ENCODE results near the gene ETV6.
A peak's percentile ranks its signal among the peaks of the same experiment; 100 is the strongest.

ETV6 gene

DNA sequence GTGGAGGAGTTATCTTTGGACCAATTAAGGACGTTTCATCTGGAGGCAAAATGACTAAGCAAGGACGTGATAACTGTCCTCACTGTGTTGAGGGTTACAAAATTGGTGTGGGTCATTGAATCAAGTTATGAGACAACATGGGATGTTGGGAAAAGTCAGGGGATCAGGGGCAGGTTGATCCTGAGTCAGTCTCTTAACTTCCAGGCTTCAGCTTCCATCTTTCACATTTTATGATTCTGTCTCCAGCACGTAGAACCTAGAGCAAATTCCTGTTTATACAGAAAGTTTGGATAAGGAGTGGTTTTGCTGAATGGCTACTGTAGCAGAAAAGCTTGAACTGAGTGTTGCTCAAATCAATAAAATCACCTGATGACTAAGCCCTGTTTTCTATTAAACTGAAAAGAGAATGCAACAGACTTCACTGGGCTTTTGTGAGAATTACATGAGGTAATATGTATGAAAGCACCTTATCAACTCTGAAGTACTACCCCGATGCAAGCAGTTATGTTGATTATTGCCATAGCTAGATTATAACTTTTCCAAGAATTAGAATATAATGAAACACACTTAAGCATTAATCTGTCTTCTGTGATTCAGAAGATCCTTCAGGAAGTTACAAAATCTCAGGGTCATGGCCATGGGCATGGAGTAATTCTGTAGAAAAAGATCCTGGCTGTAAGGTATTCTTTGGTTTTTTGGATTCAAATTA lies 184.8 kb downstream of the ETV6 start:
- ATAC-seq = peak; percentile 17 to 24

DNA sequence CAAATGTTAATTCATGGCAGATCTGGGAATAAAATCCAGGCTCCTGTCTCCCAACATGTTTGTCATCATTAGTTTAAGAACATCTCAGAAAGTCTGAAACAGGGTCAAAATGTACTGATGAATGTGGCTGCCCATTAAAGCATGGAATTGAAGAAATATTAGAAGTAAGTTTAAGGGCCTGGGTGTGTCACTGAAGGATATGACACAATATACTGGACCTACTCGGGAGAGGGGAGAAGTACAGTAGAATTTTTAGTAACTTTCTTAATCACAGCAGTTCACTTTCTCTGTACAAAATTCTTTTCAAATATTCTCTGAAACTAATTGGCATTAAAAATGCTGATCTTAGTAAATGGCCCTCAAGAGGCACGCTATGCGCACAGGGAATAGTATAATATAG lies 185.5 kb downstream of the ETV6 start:
- no peak for ATAC-seq

DNA sequence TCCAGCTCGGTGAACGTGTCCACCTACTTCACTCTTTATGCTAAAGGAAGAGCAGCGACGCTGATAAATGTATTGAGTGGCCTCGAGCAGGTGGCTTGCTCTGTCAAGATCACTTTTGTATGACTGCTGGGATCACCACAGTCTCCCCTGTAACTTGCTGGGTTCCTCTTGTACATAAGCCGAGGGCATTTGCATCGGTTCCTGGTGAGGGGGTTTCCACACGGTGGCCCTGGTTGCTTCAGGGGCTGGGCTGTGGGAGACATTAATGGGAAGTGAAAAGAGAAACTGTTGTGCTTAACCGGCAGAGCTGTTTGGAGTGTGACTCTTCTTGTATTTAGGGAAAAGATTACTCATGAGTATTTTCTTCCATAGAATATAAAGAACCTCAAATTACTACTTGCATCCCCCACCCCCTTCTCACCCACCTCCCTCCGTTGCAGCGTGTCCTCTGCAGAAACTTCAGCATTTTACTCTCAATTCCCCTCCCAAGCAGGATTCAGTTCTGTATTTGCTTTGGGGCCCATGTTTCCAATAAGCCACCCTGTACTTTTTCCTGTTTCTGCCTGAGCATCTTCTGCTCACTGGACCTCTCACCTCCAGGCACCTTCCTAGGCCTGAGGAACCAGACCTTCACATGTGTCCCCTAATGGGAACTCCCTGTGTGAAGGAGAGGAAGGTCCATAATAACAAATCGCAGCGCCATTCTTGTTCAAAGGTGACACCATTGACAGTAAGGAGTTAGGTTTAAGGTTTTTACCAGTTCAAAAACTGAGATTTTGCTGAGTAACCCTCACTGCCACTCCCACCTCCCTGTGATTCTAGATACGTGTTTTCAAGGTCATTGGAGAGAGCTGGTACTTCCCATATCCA lies 187.0 kb downstream of the ETV6 start:
- peak; percentile 69 to 71 for ATAC-seq

DNA sequence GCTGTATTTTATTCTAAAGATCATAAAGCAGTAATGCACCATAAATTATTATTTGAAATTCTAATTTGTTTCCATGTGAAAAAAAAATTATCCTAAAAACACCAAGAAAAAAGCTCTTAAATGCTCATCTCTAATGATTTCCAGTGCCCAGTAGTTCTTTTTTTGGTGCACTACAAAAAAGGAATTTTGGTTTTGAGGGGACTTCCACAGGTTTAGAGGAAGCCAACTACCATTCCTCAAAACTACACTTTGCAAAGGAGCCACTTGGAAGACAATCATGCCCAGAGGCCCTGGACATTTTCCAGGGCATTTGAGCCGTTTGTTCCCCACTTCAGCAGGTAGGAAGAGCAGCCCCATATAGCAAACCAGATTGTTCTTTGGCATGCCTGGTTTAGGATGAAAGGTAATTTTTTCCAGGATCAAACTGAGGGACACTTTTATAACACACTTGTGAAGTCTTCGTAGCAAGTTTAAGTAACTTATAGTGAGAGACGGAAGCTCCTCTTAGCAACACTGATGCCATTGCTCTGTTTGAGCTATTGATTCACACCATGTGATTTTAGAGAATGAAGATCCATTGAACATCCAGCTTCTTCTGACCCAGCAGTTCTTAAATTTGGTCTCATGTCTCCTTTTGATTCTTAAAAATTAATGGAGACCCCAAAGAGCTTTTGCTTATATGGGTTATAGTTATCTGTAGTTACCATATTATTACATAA lies 187.9 kb downstream of the ETV6 start:
- no peak for ATAC-seq

DNA sequence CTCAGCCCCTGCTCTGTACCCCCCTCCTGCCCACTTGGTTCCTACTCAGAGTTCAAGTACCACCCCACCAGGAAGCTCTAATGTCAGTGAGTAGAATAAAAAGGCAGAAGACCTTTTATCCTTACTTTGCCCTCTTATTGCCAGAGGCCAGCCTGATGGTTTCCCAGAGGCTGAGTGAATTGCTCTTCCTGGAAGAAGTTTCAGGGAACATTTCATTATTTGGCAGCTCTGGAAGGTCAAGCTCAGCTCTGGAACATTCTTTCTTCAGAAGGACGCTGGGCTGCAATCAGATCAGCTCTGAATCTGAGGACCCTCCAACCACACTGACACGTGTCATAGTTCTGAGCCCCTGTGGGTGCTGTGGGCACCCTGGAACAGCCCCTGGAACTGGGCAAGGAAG lies 188.9 kb downstream of the ETV6 start:
- no peak for ATAC-seq

DNA sequence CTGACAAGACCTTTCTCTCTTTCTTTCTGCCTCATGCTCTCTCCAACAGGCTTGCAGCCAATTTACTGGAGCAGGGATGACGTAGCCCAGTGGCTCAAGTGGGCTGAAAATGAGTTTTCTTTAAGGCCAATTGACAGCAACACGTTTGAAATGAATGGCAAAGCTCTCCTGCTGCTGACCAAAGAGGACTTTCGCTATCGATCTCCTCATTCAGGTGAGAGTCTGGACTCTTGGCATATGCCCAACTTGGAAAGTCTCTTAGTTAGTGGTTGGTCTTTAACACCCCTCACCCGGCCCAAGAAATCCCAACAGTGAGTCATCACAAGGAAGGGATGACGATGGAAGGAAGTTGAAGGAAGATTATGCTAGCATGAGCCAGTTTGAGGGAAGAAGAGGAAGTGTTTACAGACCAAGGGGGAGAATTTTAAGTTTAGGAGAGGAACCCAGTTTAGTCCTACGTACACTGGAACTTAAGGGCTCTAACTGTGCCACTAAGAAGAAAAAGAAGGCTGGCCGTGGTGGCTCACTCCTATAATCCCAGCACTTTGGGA lies 189.7 kb downstream of the ETV6 start:
- no peak for ATAC-seq

DNA sequence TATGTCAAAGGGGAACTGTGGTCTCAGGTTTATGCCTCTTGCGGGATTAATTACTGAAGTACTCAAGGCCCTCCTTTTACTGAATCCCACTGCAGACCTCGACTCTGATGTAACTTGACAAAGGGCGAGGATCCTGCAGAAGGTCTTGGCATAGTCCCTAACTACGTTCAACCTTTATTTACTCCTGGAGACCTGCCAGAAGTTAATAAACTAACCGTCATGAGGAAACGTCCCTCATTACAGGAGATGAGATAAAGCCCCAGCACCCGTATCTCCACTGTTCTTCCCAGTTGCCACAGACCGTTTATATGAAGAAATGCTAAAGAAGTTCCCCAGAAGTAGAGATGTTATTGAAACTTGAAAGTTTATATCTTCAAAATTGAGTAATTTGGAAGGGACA lies 190.9 kb downstream of the ETV6 start:
- ATAC-seq = no peak

DNA sequence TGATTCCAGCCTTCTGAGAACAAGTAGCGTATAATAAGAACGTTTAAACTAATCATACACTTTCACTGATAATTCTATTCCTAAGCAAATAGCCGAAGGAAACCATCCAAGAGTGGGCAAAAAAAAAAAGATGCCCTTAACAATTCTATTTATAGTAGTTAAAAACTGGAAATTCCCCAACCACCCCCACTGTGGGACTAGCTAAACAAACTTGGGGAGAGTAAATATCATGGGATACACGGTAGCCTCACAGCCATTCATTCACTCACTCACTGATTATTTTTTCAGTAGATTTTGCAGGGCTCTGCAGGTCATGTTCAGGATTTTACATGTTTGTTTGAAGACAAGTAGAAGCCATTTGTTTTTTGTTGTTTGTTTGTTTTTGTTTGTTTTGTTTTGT lies 197.0 kb downstream of the ETV6 start:
- no peak for ATAC-seq

DNA sequence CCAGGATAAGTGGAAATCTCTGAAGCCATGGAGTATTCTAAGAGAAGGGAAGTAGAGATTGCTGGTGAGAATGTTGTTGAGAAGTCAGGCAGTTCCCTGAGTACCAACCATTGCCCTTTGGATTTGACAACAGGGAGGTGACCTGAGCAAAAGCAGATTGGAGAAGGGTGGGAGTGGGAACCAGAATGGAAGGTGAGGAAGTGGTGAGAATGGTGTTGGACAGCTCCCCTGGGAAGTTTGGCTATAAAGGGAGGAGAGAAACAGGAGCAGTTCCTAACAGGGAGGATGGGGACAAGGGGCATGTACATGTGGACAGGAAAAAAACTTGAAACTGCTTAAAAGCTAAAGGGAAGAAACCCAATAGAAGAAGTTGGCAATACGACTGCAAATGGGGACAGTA lies 198.1 kb downstream of the ETV6 start:
- ATAC-seq = no peak

DNA sequence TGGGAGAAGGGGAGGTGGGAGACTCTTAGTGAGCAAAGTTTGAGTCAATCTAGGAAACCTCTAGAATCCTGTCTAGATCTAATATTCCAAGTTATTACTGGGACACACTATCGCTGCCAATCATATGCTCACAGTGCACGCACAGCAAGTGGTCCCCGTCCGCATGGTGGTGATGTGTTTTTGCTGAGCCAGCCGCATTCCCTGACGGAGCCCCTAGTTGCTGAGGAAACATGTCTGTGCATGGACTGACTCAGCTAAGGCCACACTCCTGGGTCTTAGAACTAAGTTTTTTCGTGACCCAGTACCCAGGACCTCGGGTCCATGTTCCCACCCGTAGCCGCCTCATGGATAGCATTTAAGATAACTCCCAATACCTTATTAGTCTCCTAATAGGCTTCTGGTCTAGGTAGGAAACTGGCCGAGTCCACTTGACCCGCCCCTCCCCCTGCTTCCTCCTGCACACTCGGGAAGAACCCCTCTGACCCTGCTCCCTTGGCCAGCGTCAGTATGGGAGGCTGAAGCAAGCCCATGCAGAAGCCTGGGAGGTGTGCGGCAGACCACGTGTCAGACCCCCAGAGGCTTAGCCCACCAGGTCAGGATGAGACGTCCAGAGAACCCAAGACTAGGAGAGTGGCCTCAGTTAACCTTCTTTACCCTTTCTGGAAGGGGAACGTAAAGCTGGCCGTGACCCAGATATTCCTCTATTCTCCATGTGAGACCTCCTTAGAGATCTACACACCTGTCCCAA lies 200.5 kb downstream of the ETV6 start:
- no peak for ATAC-seq

DNA sequence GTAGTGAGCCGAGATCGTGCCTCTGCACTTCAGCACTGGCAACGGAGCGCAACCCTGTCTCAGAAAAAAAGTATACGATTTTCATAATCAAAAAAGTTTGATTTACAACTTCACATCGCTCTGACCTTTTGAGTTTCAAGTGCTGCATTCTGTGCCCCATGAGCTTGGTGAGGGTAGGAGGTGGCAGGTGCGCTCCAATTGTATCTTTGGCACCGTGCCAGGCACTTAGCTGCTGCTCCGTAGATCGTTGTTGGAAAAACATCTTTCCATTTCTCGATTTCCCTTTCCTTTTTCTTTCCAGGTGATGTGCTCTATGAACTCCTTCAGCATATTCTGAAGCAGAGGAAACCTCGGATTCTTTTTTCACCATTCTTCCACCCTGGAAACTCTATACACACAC lies 203.7 kb downstream of the ETV6 start:
- no peak for ATAC-seq

DNA sequence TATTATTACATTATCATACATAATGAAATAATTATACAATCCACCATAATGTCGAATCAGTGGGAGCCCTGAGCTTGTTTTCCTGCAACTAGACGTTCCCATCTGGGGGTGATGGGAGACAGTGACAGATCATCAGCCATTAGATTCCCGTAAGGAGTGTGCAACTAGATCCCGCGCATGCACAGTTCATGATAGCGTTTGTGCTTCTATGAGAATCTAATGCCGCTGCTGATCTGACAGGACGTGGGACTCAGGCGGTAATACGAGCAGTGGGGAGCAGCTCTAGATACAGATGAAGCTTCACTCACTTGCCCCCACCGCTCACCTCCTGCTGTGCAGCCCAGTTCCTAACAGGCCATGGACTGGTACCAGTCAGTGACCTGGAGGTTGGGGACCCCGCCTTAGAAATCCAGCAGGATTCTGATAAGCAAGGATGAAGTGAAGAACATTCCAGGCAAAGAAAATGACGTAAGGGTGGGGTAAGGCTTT lies 204.6 kb downstream of the ETV6 start:
- ATAC-seq = no peak

DNA sequence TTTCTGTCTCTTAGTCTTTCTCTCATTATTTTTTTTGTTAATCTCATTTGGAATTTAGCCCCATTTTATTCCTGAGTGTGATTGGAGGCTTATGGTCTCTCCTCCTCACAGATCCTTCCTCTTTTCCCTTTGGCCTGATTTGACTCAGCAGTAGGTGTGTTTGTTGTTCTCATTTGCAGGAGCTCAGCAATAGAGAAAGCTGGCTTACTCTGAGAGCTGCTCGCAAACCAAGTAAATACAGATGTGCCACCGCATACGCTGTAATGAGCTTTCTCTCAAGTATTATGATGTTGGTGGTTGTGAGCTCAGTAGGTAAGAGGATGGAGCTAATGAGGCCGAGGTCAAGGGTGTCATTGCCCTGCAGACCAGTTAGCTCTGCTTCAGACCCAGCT lies 206.5 kb downstream of the ETV6 start:
- no peak for ATAC-seq

DNA sequence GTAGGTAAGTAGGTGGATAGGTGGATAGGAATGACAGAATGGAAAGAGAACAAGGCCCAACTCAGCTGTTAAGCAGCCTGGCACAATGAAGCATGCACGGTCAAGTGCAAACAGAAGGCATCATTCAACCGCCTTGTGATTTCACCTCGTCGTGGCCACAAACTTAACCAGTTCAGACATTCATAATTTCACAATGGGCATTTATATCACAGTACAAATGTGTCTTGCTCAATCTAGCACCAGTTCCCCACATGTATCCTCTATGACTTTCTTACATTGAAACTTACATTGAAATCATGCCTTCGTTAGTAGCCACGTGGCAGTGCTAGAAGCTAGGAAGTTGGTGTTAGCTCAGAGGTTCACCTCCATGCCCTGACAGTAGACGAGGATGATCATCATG lies 207.5 kb downstream of the ETV6 start:
- ATAC-seq = no peak

DNA sequence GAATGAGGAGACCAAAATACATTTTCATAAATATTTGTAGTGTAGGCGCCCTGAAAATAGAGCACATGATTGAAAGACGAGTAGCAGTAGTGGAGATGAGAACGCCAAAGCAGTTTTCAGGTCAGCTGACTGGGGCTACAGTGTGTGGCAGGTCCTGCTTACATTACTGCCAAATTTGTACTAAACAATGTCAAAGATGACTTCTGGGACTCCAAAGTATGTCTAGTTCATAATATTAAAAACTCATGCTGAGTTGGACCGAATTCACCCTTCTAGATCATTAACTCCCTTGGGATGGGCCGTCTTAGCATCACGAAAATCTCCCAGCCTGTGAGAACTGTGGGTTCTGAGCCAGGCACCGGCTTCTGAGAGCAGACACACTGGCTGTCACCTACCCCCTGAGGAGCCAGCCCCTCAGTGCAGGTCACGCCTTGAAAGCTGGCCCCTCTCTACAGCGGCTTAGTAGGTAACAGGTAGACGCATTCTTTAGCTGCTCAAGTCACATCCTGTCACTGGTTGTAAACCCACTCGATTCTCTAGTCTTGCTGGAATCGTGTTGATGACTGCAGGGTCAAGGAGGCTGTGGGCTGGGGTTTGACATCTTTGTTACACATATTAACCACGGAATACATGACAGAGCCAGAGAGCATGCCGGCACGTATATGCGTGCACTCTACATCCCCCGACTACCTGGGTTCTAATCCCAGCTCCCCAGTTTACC lies 210.4 kb downstream of the ETV6 start:
- no peak for ATAC-seq

DNA sequence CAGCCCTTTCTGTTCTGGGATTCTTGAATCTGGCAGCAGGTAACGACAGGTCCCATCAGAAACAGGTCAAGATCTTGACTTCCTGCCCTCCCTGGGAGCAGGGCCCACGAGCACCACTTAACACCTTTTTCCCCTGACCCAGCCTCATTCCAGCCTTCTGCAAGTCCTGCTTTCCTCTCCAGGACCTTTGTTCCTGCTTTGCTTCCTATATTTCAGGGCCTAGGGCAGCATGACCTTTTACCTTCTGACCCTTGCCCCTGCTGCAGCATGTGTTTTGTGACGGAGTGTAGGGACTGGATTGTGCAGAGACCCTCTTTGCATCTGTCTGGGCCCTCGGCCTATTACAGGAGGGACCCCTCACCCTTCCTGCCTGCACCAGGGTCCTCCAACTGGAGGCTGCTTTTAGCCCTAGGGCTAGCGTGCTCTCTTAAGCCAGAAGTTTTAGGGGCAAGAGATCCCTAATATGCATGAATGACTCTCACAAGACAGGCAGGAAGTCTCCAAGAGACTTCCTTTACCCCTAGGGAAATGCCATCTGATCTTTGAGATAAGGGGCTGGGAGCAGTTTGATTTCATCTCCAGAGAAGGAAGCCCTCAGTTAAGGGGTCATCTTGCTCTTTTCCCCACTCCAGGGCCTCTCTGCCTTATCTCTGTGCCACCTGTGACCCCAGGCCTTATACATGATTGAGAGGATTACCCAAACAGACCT lies 211.8 kb downstream of the ETV6 start:
- ATAC-seq = no peak

DNA sequence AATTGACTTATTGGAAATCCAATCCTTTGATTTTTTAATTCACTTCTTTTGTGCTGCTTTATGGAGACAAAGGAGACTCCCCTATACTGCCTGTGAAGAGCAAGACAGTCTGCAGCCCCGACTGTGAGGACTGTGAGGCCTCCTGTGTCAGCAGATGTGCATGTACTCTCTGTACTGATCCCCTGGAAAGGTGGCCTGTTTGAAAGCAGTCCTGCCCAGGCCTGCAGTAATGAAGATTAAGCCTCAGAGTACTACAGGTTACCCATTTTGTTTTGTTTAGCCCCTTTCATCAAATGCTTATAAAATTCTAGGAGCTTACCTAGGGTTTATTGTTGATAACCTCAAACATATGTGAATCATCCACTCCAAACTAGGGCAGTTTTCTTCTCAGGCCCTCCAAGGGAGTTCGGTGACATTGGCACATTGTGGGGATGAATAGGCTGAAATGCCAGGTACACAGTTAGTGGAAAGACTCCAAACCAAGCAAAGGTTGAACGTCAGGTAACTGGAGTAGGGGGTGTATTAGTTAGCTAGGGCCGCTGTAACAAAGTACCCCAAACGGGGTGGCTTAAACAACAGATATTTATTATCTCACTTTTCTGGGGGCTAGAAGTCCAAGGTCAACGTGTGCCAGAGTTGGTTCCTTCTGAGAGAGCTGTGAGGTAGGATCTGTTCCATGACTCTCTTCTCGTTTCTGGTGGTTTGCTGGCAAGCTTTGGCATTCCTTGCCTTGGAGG lies 212.6 kb downstream of the ETV6 start:
- ATAC-seq = no peak

DNA sequence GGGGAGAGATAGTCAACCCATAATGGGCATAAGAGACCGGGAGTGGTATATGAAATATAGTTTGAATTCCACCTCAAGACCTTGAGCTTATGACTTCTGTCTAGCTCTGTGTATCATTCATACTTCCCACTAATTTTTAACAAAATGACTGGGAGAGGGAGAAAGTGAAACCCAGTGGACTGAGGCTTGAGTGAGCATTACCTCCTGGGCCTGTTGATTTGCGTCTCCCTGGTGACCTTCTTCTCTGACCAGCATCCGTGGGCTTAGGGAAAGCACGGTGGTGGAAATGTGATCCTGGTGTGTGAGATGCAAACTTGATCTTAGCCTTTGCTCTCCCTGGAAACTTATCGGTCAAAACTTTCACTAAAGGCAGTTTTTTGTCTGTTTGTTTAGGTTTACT lies 213.3 kb downstream of the ETV6 start:
- ATAC-seq = no peak

DNA sequence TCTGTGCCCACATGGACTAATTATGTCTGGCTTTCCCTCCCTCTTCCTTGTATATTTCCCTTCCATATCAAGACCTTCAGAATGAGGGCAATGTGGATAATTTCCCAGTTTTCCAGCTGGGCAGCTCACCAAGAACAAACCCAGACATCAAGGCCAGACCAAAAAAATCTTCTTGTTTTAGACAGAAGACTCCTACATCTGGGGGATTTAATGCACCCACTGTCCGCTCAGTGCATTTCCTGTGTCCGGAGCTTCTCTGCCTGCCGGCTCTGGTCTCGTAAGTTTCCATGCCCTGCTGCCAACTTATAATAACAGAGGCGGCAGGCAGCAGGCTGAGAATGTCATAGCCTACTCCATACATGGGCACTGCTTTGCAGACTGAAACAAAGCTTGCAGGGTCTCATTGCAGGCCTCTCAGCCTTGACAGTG lies 214.0 kb downstream of the ETV6 start:
- no peak for ATAC-seq

DNA sequence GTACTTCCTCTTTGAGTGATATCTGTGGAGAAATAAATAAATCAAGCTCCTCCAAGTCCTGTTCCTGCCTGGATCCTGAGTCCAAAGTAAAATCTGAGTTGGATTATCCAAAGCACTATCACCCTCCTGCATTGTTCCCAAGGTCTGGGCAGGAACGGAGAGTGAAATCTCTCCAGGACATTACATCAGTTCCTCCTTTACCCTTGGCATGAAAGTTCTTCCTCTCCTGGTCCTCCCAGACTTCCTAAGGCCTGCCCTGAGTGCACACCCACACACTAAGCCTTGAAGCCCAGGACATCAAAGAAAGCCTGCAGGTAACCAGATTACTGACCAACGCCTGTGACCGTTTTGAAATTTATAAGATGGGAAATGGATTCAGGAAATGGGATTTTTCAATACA lies 214.5 kb downstream of the ETV6 start:
- no peak for ATAC-seq
